Activated T-helper 9 cell treated with anti-CD3 and anti-CD28 coated beads, Interleukin-2, amount 50 U/mL, for 16 hours (primary cell): Measurements from ENCODE around the gene RLF.

Source experiments
- DNase-seq: peaks from one replicate; pipeline ENCODE4 v3.0.0-alpha.2; 2020; ENCODE audit warnings: low read depth

RLF gene

GRCh38 chr1:40274331-40274730 lies 113.1 kb downstream of the RLF start:
- DNase-seq: no peak

- DNase-seq: no peak
Measured at GRCh38 chr1:40276122-40276521, 114.9 kb downstream of the RLF start.

GRCh38 chr1:40281853-40282252 lies 120.7 kb downstream of the RLF start:
- DNase-seq: no peak
